ENCODE results near the gene SLC16A6. TPM values are rescaled to one million over a fixed set of nuclear protein-coding genes. Genes with fewer than 3 reads are reported as not detected.
"Not testable (repeated sequence)": the region's sequence is repeated elsewhere in the genome, so short reads cannot be mapped to it uniquely, and the experiment has no call there.

The SLC16A6 gene
- polyA plus RNA-seq, 1 of the 3 experiments (the other 2 are of a cell fraction) = not detected

- ChIA-PET POLR2A (no interaction called here), CTCF (interaction anchor here (0.6 to 3.1 kb wide), 5 partner anchors 26 to 147 kb away, joined by 3 to 11 read pairs (median 3); no protein-coding TSS in a partner anchor)
- H3K36me3 ChIP-seq (replicated peaks in 1 of 2; ENCODE audit: control insufficient read depth in 1 of 2, insufficient read depth in 2 of 2, low read length in 1 of 2) = no peaks in the 10 kb centered on the region
- H3K4me2 ChIP-seq = no peak overlapping the region
- H3K79me2 ChIP-seq (ENCODE audit: insufficient read depth) = no peaks in the 10 kb centered on the region
- TF ChIP-seq GATA2 (CRISPR knock-in tag; IDR thresholded peaks at IDR 0.05) (no peak), EZH2phosphoT487 (IDR thresholded peaks at IDR 0.05; ENCODE audit: borderline replicate concordance, low read depth) (no peak), MXI1 (IDR thresholded peaks at IDR 0.05; ENCODE audit: low read depth, low read length) (no peak), TCF12 (IDR thresholded peaks at IDR 0.05) (no peak)
- H3F3A ChIP-seq (replicated peaks; ENCODE audit: insufficient read depth) = no peaks in the 10 kb centered on the region
- H3K4me3 ChIP-seq (ENCODE audit: low read depth in 2 of 2, low read length in 1 of 2) = no peak overlapping the region
- H4K20me1 ChIP-seq (ENCODE audit: insufficient read depth) = no peaks in the 10 kb centered on the region
- no peak overlapping the region for H3K27ac ChIP-seq (ENCODE audit: low read depth in 2 of 2, low read length in 1 of 2)
- H2AFZ ChIP-seq (ENCODE audit: low read depth) = no peak overlapping the region
- no peaks in the 10 kb centered on the region for H3K9me3 ChIP-seq
- peaks cover 0 to 13% of the 10 kb centered on the region in 2 experiments; a peak in 2 of 4 replicates for H3K4me1 ChIP-seq (ENCODE audit: control insufficient read depth in 1 of 2, insufficient read depth in 2 of 2, low read depth in 1 of 2, low read length in 1 of 2)
- H3K27me3 ChIP-seq (ENCODE audit: insufficient read depth) = peaks cover 56% of the 10 kb centered on the region
- no peaks in the 10 kb centered on the region for H3K9me2 ChIP-seq
- 85% methylated on average over 7 of the region's 7 CpGs for WGBS (ENCODE audit: low lambda C conversion rate)
- H3K9ac ChIP-seq = no peak overlapping the region
- no peak for DNase-seq
Measured at GRCh38 chr17:68288804-68289203, 2.1 kb downstream of the SLC16A6 start.

- 83% methylated on average over 5 of the region's 5 CpGs for WGBS (ENCODE audit: low lambda C conversion rate)
- CTCF ChIA-PET = interaction anchor here (0.9 to 3.1 kb wide), 3 partner anchors 82 to 147 kb away, joined by 3 to 11 read pairs (median 10); no protein-coding TSS in a partner anchor
- Histone ChIP-seq H3K9me2 (no peaks in the 10 kb centered on the region), H3K4me1 (ENCODE audit: control insufficient read depth in 1 of 2, insufficient read depth in 2 of 2, low read depth in 1 of 2, low read length in 1 of 2) (peaks cover 0 to 13% of the 10 kb centered on the region in 2 experiments; a peak in 2 of 4 replicates), H2AFZ (ENCODE audit: low read depth) (no peak overlapping the region), H3K4me3 (ENCODE audit: low read depth in 2 of 2, low read length in 1 of 2) (no peak overlapping the region), H3K36me3 (replicated peaks in 1 of 2; ENCODE audit: control insufficient read depth in 1 of 2, insufficient read depth in 2 of 2, low read length in 1 of 2) (no peaks in the 10 kb centered on the region), H3K27ac (ENCODE audit: low read depth in 2 of 2, low read length in 1 of 2) (no peak overlapping the region), H3K79me2 (ENCODE audit: insufficient read depth) (no peaks in the 10 kb centered on the region), H3K4me2 (no peak overlapping the region), H3K27me3 (ENCODE audit: insufficient read depth) (peaks cover 53% of the 10 kb centered on the region), H3K9ac (no peak overlapping the region), H3F3A (replicated peaks; ENCODE audit: insufficient read depth) (no peaks in the 10 kb centered on the region), H3K9me3 (no peaks in the 10 kb centered on the region), H4K20me1 (ENCODE audit: insufficient read depth) (no peaks in the 10 kb centered on the region)
- POLR2A ChIA-PET = no interaction called here
- DNase-seq = no peak
- TF ChIP-seq TAF1 (IDR thresholded peaks at IDR 0.05; ENCODE audit: borderline replicate concordance, low read depth, low read length) (no peak), CTCF (IDR thresholded peaks at IDR 0.05) (no peak)
Measured at GRCh38 chr17:68288375-68288774, 2.6 kb downstream of the SLC16A6 start.

- POLR2A ChIA-PET = not testable (repeated sequence)
Measured at GRCh38 chr17:68281965-68282364, 9.0 kb downstream of the SLC16A6 start.

More at GRCh38 chr17:68281965-68282364, 9.0 kb downstream of the SLC16A6 start:
- DNase-seq; H3K27ac ChIP-seq (ENCODE audit: low read depth in 2 of 2, low read length in 1 of 2); H3F3A ChIP-seq (replicated peaks; ENCODE audit: insufficient read depth); H4K20me1 ChIP-seq (ENCODE audit: insufficient read depth); H3K4me2 ChIP-seq; H3K9me3 ChIP-seq; H3K79me2 ChIP-seq (ENCODE audit: insufficient read depth); H2AFZ ChIP-seq (ENCODE audit: low read depth); H3K36me3 ChIP-seq (replicated peaks in 1 of 2; ENCODE audit: control insufficient read depth in 1 of 2, insufficient read depth in 2 of 2, low read length in 1 of 2); H3K9ac ChIP-seq; H3K27me3 ChIP-seq (ENCODE audit: insufficient read depth); H3K4me3 ChIP-seq (ENCODE audit: low read depth in 2 of 2, low read length in 1 of 2); H3K9me2 ChIP-seq; CTCF ChIA-PET; H3K4me1 ChIP-seq (ENCODE audit: control insufficient read depth in 1 of 2, insufficient read depth in 2 of 2, low read depth in 1 of 2, low read length in 1 of 2): not testable (repeated sequence)
- WGBS (ENCODE audit: low lambda C conversion rate) = 68% methylated on average over 6 of the region's 6 CpGs
